Ovary (tissue), 9 donors: ENCODE measurements around the gene ARPC2. TPM values are rescaled to one million over a fixed set of nuclear protein-coding genes. Genes with fewer than 3 reads are reported as not detected.

ENCODE experiments used
- DNase-seq, 5 donors: peaks; one replicate each; pipeline ENCODE4 v3.0.0-alpha.2; 2019 to 2020
- H3K27ac ChIP-seq, 2 donors: fragments of 200-600 bp; one replicate each; pipeline versions ENCODE4 v1.5.1 to v1.8.0; 2019 to 2022
- H3K27me3 ChIP-seq: fragments of 200-600 bp; one replicate; pipeline ENCODE4 v1.8.0; 2022
- H3K36me3 ChIP-seq: fragments of 200-600 bp; sonication (generic); one replicate; pipeline ENCODE4 v1.5.1; 2019
- H3K4me1 ChIP-seq: one replicate; pipeline ENCODE4 v1.8.1; 2013; ENCODE audit warnings: mild to moderate bottlenecking, moderate library complexity; ENCODE audit not compliant: insufficient read depth
- H3K4me3 ChIP-seq: fragments of 200-600 bp; sonication (generic); one replicate; pipeline ENCODE4 v1.5.1; 2017
- H3K9me3 ChIP-seq, 2 donors: fragments of 200-600 bp in 1 of 2; sonication (generic) in 1 of 2; one replicate each; pipeline versions ENCODE4 v1.5.1 to v1.8.1; 2013 to 2019; ENCODE audit warnings: mild to moderate bottlenecking in 1 of 2, moderate library complexity in 1 of 2
- EP300 ChIP-seq: sonication (generic); formaldehyde crosslinking; IDR thresholded peaks from one replicate; pipeline ENCODE4 v1.6.1; 2017; ENCODE audit warnings: antibody characterized with exemption
- POLR2A ChIP-seq: fragments of 450-650 bp; IDR thresholded peaks from one replicate; pipeline ENCODE4 v1.6.1; 2017; ENCODE audit warnings: antibody characterized with exemption, mild to moderate bottlenecking, moderate library complexity
- WGBS, 3 donors: extraction: QIAGEN DNeasy Blood & Tissue Kit in 1 of 3; methylation state at CpG; one replicate each; pipeline versions ENCODE4 v1.1.5 to v1.1.7; 2013 to 2017; 5-methylcytosine and 5-hydroxymethylcytosine counted together
- intact Hi-C, 4 donors: fragments of 100-400 bp; cut with DNase I; formaldehyde crosslinking; loops; one replicate each; pipeline versions ENCODE4 v1.11.0 to v1.15.1; 2022 to 2023
- polyA plus RNA-seq, 2 donors: library from polyadenylated mRNA; stranded (reverse); fragments of 200-250 nt in 1 of 2; fragments of 350-450 nt in 1 of 2; fragmentation: Illumina TruSeq in 1 of 2; extraction: RNeasy Lipid Tissue Mini Kit (QIAGEN cat#74804) in 1 of 2; gene quantifications; one replicate each; pipeline ENCODE4 v1.2.3, GENCODE V29; 2013 to 2014
- total RNA-seq, 7 donors: library from RNA; depleted of rRNA in 2 of 7; stranded (reverse); fragments of >200 nt in 2 of 7; fragmentation: NEBNext Ultra II Directional in 3 of 7; extraction: Animal tissue kit (Norgen Biotek cat#: 25700) in 3 of 7; gene quantifications; one replicate each; pipeline versions ENCODE4 v1.1.0 to v1.2.4, GENCODE V29; 2016 to 2023
- TF ChIP-seq, protein P1 (sequence below), 3 donors: fragments of 450-650 bp in 2 of 3; fragments of 200-600 bp in 1 of 3; IDR thresholded peaks; one replicate each; pipeline versions ENCODE4 v1.5.1 to v1.8.0; 2016 to 2022; ENCODE audit warnings: antibody characterized with exemption in 3 of 3, mild to moderate bottlenecking in 1 of 3
- donor health status: DM: no; HTN: no; CAD: no; lungs with moderate emphysema.
- donor health status: DM: no; HTN: no; CAD: no.
- donor health status: Bipolar disorder and iron deficiency.
- donor health status: DM: yes; HTN: yes; CAD: no.
- donor health status: DM: no; HTN: no; CAD: no.
- donor health status: DM: yes; HTN: yes; CAD: no.

The ARPC2 gene
- total and polyA plus RNA-seq, 9 donors: 135 to 357 (median 170) TPM

DNA sequence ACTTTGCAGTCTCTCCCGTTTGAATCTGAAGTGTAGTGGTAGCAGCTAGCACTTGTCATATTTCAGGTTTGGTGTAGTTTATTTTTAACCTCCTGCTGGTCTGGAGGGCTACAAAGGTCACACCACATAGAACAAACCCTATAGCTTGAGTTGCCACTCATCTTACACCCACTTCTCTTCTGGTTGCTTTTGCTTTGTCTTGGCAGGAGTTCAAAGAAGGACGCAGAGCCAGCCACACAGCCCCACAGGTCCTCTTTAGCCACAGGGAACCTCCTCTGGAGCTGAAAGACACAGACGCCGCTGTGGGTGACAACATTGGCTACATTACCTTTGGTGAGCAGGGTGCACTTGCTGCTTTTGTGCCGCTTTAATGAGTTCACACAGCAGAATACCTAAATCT, 28.2 kb downstream of the ARPC2 start:
- no peak for DNase-seq
- Histone ChIP-seq H3K27ac (no peak overlapping the region), H3K27me3 (no peaks in the 10 kb centered on the region), H3K4me1 (no peaks in the 10 kb centered on the region), H3K4me3 (no peak overlapping the region), H3K9me3 (no peaks in the 10 kb centered on the region), H3K36me3 (peaks cover 3% of the 10 kb centered on the region)
- 81 to 83% (median 82%) methylated on average over 5 of the region's 5 CpGs for WGBS, 3 donors
- TF ChIP-seq, protein P1, sequence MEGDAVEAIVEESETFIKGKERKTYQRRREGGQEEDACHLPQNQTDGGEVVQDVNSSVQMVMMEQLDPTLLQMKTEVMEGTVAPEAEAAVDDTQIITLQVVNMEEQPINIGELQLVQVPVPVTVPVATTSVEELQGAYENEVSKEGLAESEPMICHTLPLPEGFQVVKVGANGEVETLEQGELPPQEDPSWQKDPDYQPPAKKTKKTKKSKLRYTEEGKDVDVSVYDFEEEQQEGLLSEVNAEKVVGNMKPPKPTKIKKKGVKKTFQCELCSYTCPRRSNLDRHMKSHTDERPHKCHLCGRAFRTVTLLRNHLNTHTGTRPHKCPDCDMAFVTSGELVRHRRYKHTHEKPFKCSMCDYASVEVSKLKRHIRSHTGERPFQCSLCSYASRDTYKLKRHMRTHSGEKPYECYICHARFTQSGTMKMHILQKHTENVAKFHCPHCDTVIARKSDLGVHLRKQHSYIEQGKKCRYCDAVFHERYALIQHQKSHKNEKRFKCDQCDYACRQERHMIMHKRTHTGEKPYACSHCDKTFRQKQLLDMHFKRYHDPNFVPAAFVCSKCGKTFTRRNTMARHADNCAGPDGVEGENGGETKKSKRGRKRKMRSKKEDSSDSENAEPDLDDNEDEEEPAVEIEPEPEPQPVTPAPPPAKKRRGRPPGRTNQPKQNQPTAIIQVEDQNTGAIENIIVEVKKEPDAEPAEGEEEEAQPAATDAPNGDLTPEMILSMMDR (IDR thresholded peaks at IDR 0.05): no peak
- TF ChIP-seq POLR2A (no peak), EP300 (no peak)
- intact Hi-C loops: no loop called here

DNA sequence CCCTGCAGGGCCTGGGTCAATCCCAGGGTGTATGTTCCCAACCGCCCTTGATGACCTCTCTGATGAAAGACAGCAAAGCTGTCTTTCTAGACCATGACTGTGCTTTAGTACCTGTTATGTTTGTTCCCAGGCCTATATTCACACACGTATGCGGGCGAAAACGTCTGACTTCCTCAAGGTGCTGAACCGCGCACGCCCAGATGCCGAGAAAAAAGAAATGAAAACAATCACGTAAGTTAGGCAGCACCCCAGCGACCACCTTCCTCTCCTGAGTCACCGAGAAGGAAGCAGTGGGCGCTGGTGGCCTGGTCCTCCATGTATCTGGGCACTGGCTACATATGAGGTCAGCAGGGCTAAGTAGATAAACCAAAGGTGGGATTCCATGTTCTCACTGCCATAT, 32.7 kb downstream of the ARPC2 start:
- WGBS, 3 donors: 93 to 95% (median 93%) methylated on average over 13 of the region's 13 CpGs
- H3K27ac ChIP-seq: no peak overlapping the region
- peaks cover 3% of the 10 kb centered on the region for H3K36me3 ChIP-seq
- no peak for DNase-seq
- H3K4me3 ChIP-seq: no peak overlapping the region
- TF ChIP-seq, protein P1 (IDR thresholded peaks at IDR 0.05): no peak
- TF ChIP-seq POLR2A (no peak), EP300 (no peak)
- H3K4me1 ChIP-seq: no peaks in the 10 kb centered on the region
- no peaks in the 10 kb centered on the region for H3K9me3 ChIP-seq
- no peaks in the 10 kb centered on the region for H3K27me3 ChIP-seq
- intact Hi-C loops: no loop called here

DNA sequence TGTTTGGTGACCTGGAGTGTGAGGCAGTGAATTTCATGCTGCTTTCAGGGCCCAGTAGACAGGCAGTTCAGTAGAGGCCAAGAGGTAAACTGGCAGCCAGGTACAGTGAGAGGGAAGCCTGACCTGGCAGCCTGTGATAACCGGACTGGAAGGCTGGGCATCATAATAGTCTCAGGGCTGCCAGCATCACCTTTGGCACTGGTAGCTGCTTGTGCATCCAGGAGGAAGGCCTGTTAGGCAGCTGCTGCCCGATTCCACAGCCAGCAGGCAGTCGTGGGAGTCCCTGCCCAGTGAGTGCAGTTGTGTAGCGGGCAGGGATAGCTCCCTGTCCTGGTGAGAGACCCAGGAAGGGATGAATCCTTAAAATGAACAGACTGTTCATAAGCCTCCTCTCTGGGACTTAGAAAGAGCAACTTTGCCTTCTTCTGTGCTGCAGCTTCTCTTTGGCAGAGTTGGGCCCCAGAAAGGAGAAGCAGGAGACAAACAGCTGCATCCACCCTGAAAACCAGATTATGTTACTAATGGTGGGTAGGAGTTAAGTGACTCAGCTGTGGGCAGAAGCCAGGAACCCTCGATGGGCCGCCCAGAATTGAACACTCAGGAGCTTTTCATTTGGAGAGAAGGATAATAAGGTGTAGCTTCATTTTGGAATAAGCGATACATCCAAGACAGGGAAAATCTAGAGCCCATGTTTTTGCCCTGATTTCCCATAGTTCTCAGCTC, 35.7 kb downstream of the ARPC2 start:
- Histone ChIP-seq H3K36me3 (peaks cover 3% of the 10 kb centered on the region), H3K4me3 (no peak overlapping the region), H3K4me1 (no peaks in the 10 kb centered on the region), H3K27ac (no peak overlapping the region), H3K9me3 (no peaks in the 10 kb centered on the region), H3K27me3 (no peaks in the 10 kb centered on the region)
- intact Hi-C loops: no loop called here
- DNase-seq: no peak
- WGBS, 3 donors: 43 to 55% (median 44%) methylated on average over 7 of the region's 7 CpGs
- TF ChIP-seq, protein P1 (IDR thresholded peaks at IDR 0.05): no peak
- TF ChIP-seq EP300: no peak
- no peak for TF ChIP-seq POLR2A

DNA sequence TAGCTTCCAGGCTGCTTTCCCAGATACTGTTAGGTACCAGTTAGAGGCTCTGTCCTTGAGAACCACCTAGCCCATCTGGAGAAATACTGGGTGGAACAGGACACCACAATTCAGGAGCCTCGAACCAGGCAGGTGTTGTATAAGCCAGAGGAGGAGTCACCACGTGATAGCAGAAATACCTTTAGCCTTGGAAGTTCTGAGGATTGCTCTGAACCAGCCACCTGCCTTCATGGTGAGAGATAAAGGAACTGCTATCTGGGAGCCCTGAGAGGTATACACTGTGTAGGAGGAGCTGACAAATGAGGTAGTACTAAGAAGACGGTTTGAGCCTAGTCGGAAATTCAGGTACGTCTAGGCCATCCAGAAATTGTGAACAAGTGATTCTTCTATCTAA, 36.2 kb downstream of the ARPC2 start:
- H3K9me3 ChIP-seq: no peaks in the 10 kb centered on the region
- 57 to 70% (median 60%) methylated on average over 5 of the region's 5 CpGs for WGBS, 3 donors
- H3K27me3 ChIP-seq: no peaks in the 10 kb centered on the region
- TF ChIP-seq POLR2A (no peak), EP300 (no peak)
- TF ChIP-seq, protein P1 (IDR thresholded peaks at IDR 0.05): no peak
- no peaks in the 10 kb centered on the region for H3K4me1 ChIP-seq
- H3K4me3 ChIP-seq: no peak overlapping the region
- intact Hi-C loops: no loop called here
- no peak for DNase-seq
- no peak overlapping the region for H3K27ac ChIP-seq
- peaks cover 3% of the 10 kb centered on the region for H3K36me3 ChIP-seq
